Suppressor macrophage treated with lipopolysaccharide for 4 hours (primary cell): Measurements from ENCODE around the gene HADH.
"Not testable (repeated sequence)": the region's sequence is repeated elsewhere in the genome, so short reads cannot be mapped to it uniquely, and the experiment has no call there.

Experiments used
- DNase-seq: peaks from one replicate; pipeline ENCODE4 v3.0.0-alpha.2; 2020

The HADH gene

DNA sequence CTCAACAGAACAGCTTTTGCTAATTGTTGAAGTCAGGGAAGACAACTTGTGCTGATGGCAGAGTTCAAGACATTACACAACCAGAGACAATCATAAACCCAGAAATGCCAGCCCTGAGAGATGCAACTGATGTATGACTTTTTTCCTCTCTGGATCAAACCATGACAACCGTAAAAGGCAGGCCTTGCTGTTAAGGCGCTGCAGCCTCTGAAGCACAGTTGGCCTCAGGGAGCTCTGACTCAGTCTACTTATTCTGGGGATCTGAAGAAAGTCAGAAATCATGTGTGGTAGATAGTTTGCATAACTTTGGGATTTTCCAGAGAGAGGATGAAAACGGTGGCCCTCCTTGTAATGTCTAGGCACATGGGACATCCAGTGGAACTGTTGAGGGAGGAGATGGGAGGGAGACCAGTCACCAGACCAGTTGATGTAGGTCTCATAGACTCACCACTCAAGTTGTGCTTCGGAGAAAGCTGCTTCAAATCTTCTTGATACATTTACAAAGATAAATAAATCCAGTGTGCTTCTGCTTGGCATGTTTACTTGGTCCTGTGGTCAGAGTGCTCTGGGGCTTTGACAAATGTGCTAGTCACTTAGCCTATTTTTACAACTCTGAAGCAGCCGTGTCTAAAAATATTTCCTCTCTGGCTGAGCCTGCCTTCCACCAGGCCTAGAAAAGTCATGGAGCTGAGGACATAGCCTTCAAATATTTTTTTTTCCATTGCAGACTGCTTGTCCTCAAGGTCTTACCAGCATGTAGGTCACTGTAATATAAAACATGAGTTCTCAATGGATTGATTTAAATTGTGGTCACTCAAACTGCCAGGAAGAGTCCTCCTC is 7.5 kb downstream of the HADH start:
- DNase-seq: no peak

DNA sequence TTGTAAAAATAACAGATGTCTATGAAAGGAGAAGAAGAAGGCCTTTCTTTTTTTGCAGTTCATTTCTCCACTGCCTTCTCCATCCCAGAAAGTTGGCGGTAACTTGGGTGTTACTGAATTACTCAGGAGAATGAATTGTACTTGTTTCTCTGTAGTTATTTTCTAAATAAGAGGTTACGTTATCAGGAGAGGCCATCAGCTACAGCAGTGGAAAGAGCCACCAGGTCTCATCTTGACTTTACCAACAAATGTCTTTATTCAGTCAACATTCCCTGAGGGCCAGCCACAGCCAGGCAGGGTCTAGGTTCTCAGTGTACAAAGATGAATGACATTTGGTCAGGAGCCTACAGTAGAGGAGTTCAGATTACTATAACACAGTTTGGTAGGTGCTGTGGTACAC is 8.1 kb downstream of the HADH start:
- no peak for DNase-seq

DNA sequence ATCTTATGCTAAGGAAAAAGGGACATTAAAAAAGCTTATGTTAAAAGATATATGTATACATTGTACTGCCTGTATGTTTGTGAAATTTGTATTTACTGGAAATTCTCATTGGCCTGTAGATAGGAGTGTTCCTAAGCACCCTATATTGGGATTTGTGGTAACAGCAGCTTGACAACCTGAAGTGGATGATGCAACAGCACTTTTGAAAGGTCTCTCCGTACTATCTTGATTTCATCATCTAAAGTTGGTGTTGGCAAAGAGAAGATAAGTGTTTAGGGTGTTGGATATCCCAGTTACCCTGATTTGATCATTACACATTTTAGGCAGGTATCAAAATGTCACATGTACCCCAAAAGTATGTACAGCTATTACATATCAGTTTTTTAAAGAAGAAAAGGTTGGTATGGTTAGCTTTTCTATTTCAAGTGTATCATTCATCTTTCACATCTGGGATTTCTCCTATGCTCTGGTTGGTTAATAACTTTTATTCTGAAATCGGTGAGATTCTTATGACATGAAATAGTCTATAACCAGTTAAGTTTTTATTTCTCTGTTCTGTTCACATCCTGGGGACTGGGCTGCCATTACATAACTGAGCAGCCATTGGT is 10.3 kb downstream of the HADH start:
- no peak for DNase-seq

DNA sequence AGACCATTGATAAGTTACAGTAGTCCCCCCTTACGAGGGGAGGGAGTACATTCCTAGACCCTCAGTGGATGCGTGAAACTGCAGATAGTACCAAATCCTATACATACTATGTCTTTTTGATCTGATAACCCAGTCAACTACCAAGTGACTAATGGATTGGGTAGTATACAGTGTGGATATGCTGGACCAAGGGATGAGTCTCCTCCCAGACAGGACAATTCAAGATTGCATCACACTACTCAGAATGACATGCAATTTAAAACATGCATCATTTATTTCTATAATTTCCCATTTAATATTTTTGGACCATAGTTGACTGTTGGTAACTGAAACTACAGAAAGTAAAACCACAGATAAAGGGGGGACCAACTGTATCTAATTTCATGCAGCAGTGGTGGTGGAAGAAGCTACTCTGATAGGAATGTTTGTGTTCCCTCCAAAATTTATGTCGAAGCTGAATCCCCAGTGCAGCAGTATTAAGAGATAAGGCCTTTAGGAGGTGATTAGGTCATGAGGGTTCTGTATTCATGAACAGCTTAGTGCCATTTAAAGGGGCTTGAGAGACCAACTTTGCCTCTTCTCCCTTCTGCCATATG is 11.9 kb downstream of the HADH start:
- DNase-seq: no peak

- no peak for DNase-seq
These were observed 14.4 kb downstream of the HADH start for GRCh38 chr4:108003982-108004515.

DNA sequence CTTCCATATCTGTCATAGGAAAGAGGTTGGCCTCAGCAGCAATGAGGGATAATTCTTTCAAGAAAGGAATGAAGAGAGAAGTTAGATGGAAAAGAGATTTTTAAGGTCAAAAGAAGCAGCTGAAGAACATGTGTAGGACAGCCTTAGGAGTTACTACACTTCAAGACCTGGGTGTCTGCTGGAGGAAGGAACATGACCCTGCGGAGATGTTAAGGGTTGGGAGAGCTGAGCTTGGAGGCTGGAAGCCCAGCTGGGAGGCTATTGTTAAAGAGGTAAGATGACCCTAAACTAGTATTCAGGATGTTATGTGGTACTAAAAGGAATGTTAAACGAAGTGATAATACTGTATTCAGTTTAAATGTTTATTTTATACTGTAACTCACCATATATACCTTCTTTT is 15.0 kb downstream of the HADH start:
- DNase-seq: no peak

DNA sequence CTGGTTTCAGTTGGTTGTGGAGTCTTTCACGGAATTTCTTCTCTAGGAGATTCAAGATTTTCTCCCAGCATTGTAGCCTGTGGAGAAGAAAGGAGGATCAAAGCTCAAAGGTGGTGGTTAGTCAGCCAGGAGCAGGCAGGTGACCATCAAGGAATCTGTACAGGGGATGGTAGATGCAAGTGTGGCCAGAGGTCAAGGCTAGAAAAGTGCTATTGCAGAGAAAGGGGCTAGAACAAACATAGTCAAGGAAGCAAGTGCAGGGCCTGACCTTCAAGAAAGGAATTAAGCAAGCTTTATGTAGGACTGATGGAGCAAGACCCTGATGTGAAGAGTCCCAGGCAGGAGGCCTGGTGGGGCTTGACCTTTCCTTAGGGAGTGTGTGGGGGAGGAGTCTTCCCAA is 16.1 kb downstream of the HADH start:
- DNase-seq: no peak

DNA sequence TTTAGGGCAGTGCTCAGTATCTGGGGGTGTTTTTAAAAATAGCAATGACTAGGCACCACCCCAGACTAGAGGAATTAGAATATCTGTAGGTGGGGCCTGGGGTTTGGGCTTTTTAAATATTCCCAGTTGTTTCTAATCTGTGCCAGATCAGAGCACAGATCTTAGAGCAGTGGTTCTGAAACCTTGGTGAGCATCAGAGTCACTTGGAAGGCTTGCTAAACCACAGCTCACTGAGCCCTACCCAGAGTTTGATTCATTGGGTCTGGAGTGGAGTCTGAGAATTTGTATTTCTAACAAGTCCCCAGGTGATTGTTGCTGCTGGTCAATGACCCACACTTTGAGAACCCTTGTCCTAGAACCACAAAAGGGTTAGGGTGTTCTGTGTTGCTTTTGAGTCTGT is 16.7 kb downstream of the HADH start:
- no peak for DNase-seq

GRCh38 chr4:108007984-108008383 is 18.3 kb downstream of the HADH start:
- DNase-seq: no peak

DNA sequence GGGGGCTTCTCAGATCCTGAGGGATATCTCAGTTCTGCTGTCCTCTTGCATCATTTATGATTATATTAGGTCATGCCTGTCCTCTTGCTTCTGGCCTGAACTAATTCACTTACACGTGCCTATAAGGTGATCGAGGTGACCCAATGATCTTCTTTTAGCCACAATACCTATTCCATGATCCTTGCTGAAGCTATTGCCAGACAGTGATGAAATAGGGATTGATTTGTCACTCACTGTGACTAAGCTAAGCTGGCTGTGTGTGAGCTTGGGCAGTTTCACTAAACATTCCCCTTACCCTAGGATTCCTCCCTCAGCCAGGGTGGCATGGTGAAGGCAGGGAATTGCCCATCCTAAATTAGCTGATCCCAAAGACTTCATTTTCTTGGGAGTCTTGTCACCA is 19.0 kb downstream of the HADH start:
- DNase-seq: peak; percentile 35

GRCh38 chr4:108010167-108010566 is 20.5 kb downstream of the HADH start:
- DNase-seq: peak; percentile 46

DNA sequence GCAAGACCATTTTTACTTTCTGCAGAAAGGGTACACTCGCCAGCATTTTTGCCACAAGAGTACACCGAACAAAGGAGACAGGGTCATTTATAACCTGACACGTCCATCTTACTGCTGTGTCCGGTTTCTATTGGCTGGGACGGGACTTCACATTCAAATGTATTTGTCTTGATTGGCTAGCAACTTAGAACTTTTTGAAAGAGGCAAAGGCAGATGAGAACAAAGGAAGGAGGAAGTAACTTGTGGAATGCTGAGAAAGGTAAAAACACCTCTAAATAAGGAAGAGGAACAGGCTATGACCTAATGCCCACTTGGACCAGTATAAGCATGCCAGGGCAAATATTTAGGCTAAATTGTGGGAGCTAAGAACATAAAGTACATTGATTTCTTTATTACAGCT is 22.7 kb downstream of the HADH start:
- not testable (repeated sequence) for DNase-seq

DNA sequence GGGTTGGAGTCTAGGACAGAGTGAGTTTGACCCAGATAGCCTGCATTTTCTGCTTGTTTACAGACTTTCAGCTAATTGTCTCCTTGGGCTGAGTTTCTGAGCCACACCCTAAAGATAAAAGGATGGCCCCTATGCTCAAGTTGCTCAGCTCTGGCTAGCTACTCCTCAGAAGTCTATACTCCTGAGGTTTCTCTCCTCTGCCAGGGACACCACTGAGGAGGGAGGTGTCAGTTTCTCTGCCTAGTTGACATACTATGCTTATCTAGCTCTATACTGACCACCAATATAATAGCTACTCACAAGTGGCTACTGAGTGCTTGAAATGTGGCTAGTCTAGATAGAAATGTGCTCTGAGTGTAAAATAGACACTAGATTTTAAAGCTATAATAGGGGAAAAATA is 23.6 kb downstream of the HADH start:
- no peak for DNase-seq

- no peak for DNase-seq
These were observed 24.3 kb downstream of the HADH start for GRCh38 chr4:108013955-108014354.

DNA sequence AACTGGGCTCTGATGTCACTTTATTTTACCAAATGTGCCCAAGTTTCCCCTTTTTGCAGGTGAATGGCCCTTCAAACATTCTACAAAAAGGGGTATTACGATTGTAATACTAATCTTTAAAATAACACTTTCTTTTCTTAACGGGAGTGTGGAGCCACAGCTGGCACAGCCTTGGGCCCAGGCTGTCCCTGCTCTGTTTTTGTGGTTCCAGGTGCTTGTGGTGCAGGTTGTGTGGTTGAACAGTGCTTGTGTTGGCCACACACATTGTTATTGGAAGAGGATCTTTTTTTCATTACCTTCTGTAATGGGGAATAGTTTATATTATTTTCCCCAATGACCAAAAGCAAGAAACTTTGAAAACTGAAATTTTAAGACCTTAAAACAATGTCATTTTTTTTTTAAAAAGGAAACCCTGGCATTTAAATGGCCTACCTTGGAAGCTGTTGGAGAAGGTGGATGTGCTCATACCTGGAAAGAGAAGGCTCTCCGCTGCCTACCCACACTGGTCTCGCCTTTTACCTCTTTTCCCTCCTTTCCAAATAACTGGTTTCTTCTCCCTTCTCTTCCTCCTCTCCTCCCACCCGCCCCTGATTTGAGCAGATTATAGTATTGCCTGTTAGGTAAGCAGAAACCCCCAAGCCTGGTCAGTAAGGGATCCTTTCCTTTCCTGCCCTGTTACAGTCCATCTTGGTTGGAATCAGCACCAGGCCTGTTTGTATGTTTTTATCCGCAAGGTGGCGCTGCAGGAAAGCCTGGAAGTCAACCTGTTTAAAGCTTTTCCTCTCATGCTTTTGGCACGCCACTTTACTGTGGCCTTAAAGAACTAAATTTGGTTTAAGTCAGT is 28.6 kb downstream of the HADH start:
- DNase-seq: peak; percentile 88

- no peak for DNase-seq
These were observed 29.1 kb downstream of the HADH start for GRCh38 chr4:108018884-108019187.

DNA sequence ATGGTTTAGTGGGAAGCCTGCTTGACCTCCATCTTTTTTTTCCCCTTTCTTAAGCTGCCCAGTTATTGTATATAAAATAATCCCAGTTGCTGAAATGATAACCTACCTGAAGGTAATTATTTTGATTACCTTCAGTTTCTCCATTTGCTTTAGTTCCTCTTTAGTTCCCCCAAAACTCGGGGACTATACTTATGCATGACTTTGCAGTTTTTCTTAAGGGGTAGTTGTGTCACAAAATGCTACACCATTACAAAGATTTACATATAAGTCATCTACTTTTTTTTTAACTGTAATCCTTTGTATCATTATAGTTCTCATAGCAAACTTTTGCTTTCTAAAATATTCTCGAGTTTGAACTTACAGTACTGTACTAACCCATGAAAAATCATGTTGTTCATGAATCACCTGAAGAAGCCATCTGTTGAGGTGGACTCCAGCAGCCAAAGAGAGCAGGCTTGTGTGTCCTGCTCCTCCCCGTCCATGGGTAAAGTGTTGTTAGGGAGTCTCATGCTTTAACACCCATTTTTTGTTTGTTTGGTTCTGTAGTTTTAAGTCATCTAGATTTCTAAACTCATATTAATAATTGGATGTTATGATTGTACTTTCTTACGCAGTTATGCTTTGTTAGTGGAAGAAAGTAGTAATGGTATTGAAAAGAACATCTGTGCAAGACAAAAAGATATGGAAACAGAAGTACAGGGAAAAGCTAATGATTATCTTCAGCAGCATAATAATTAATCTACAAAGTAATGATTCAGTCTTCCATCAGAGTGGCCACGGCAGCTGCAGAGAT is 34.6 kb downstream of the HADH start:
- no peak for DNase-seq

- DNase-seq: no peak
These were observed 35.1 kb downstream of the HADH start for GRCh38 chr4:108024878-108025165.

DNA sequence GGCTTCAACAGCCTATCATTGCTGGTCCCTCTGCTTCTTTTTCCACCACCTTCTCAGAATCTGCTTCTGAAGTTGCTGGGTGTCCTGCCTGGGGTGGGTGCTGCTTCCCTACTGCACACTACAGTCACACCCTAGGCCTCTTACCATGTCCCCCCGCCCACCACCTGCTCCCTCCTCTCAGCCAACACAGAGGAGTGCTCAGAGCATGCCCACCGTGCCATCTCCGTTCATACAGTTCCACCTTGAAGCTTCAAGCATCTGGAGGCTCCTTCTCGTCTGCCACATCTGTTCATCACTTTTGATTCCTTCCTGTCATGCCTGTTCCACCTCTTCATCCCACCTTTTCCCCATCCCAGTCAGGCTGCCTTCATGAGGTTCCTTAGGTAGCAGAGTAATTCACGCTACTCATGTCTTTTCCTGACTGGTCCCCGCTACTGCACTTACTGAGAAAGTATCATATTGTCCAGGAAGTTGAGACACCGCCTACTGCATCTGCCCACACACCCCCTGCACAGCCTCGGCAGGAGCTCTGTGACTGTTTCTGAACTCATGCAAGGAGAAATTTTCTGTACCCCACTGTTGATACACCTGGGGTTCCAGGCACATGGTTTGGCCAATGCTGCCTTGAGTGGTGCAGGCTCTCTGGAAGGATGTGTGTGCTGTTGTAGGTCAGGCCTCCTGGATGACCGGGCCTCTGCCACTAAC is 39.5 kb downstream of the HADH start:
- DNase-seq: no peak

DNA sequence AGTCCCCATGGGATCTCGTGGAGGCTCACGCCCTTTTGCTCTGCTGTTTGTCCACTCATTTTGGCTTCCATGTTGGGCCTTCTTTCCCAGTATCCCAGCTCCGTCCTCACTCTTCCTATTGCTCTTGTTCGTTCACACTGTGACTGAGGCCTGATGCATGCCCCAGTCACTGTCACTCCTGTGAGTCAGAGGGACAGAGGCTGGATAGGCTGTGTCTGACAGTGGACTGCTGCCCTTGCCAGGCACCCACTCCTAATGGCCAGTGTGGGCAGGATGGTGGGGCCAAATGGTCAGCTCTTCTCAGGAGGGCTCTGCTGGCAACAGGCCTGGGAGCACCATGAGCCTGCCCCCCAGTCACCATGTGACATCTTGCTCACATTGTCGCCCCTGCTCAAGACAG is 40.0 kb downstream of the HADH start:
- no peak for DNase-seq

DNA sequence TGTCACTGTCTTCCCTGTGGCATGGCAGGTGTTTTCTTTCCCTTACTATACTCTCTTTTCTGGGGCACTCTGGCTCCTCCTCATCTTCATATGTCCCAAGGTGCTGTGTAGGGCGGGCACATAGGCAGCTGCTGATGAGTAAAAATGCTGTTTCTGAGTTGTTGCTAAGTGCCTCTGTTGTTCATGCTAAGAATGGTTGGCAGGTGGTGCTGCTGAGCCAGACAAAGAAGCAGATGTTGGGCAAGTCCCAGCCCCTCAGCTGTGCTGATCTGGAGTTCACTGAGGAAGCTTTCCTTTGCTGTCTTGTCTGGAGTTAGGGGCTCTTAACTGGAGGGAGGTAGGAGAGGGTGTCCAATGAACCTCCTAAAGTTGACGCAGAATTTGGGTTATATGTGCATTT is 40.6 kb downstream of the HADH start:
- peak; percentile 35 for DNase-seq
